WTC11 (cell line): ENCODE measurements around the gene PIK3R1. TPM values are rescaled to one million over a fixed set of nuclear protein-coding genes. Genes with fewer than 3 reads are reported as not detected.

ENCODE experiments used
- ATAC-seq: fragments of 200-7000 bp; cut with Tn5 transposase; 2 replicates; pipeline ENCODE4 v1.10.0; 2021; ENCODE audit warnings: mild to moderate bottlenecking, moderate library complexity
- CTCF ChIA-PET: fragments of 300-600 bp; sonication (Branson Sonifier 250); formaldehyde crosslinking; loops from one replicate; lab custom pipeline; 2021; ENCODE audit warnings: antibody characterized with exemption; lab: Charles Lee
- POLR2A ChIA-PET: fragments of 350-600 bp; sonication (Branson Sonifier 250); formaldehyde crosslinking; loops from one replicate; lab custom pipeline; 2021; ENCODE audit warnings: antibody characterized with exemption; lab: Charles Lee
- DNase-seq: peaks from one replicate; pipeline ENCODE4 v3.0.0; 2021; ENCODE audit warnings: low spot score
- H3K27ac Mint-ChIP-seq: 2 replicates; pipeline ENCODE4 v1.8.0; 2021; ENCODE audit warnings: mixed read lengths
- H3K27me3 Mint-ChIP-seq: 2 replicates; pipeline ENCODE4 v1.8.0; 2021; ENCODE audit warnings: low read depth, mild to moderate bottlenecking, moderate library complexity, mixed read lengths
- H3K36me3 Mint-ChIP-seq: 2 replicates; pipeline ENCODE4 v1.8.0; 2021; ENCODE audit warnings: mixed read lengths
- H3K4me1 Mint-ChIP-seq: 2 replicates; pipeline ENCODE4 v1.8.0; 2022; ENCODE audit warnings: mixed read lengths
- H3K4me3 Mint-ChIP-seq: 2 replicates; pipeline ENCODE4 v1.8.0; 2021; ENCODE audit warnings: mild to moderate bottlenecking, moderate library complexity, mixed read lengths
- H3K9me3 Mint-ChIP-seq: 2 replicates; pipeline ENCODE4 v1.8.0; 2021; ENCODE audit warnings: mixed read lengths
- EMX1 ChIP-seq: fragments of 250-450 bp; sonication (Bioruptor Pico); IDR thresholded peaks from 2 replicates; pipeline ENCODE4 v1.8.0; 2021; ENCODE audit warnings: mild to moderate bottlenecking
- GRHL2 ChIP-seq: fragments of 250-450 bp; sonication (Bioruptor Pico); IDR thresholded peaks from 2 replicates; pipeline ENCODE4 v1.8.0; 2022; ENCODE audit warnings: mild to moderate bottlenecking, moderate library complexity; ENCODE audit not compliant: insufficient replicate concordance, severe bottlenecking
- JAZF1 ChIP-seq: fragments of 250-450 bp; sonication (Bioruptor Pico); IDR thresholded peaks from 2 replicates; pipeline ENCODE4 v1.9.0; 2021; ENCODE audit warnings: moderate library complexity, mild to moderate bottlenecking, inconsistent platforms
- KAT7 ChIP-seq: sonication (generic); formaldehyde crosslinking; IDR thresholded peaks from 2 replicates; pipeline ENCODE4 v1.8.1; 2023; ENCODE audit warnings: missing genetic modification reagents, mild to moderate bottlenecking, borderline replicate concordance
- MLX ChIP-seq: sonication (generic); formaldehyde crosslinking; IDR thresholded peaks from 2 replicates; pipeline ENCODE4 v1.8.1; 2023; ENCODE audit warnings: mild to moderate bottlenecking, missing genetic modification reagents, moderate library complexity
- MXD4 ChIP-seq: fragments of 250-450 bp; sonication (Bioruptor Pico); IDR thresholded peaks from 2 replicates; pipeline ENCODE4 v1.8.0; 2021; ENCODE audit warnings: mild to moderate bottlenecking, moderate library complexity, borderline replicate concordance
- NR2C2 ChIP-seq: sonication (generic); formaldehyde crosslinking; IDR thresholded peaks from 2 replicates; pipeline ENCODE4 v1.8.0; 2022; ENCODE audit warnings: mild to moderate bottlenecking, missing genetic modification reagents
- OVOL2 ChIP-seq: fragments of 250-450 bp; sonication (Bioruptor Pico); IDR thresholded peaks from 2 replicates; pipeline ENCODE4 v1.9.0; 2021; ENCODE audit warnings: mild to moderate bottlenecking, borderline replicate concordance
- RELA ChIP-seq: sonication (generic); formaldehyde crosslinking; IDR thresholded peaks from 2 replicates; pipeline ENCODE4 v1.8.1; 2022; ENCODE audit warnings: missing genetic modification reagents, mild to moderate bottlenecking, borderline replicate concordance
- SMAD3 ChIP-seq: sonication (generic); formaldehyde crosslinking; IDR thresholded peaks from 2 replicates; pipeline ENCODE4 v1.8.0; 2022; ENCODE audit warnings: missing genetic modification reagents, mild to moderate bottlenecking, borderline replicate concordance
- SOX15 ChIP-seq: fragments of 250-450 bp; sonication (Bioruptor Pico); IDR thresholded peaks from 2 replicates; pipeline ENCODE4 v1.9.0; 2021; ENCODE audit warnings: mild to moderate bottlenecking
- ZBTB21 ChIP-seq: sonication (generic); formaldehyde crosslinking; IDR thresholded peaks from 2 replicates; pipeline ENCODE4 v1.8.1; 2023; ENCODE audit warnings: mild to moderate bottlenecking, missing genetic modification reagents, borderline replicate concordance
- ZNF263 ChIP-seq: sonication (generic); formaldehyde crosslinking; IDR thresholded peaks from 2 replicates; pipeline ENCODE4 v1.8.1; 2022; ENCODE audit warnings: low read depth, mild to moderate bottlenecking, moderate library complexity, missing genetic modification reagents
- ZNF317 ChIP-seq: sonication (generic); formaldehyde crosslinking; IDR thresholded peaks from 2 replicates; pipeline ENCODE4 v1.8.1; 2023; ENCODE audit warnings: low read depth, mild to moderate bottlenecking, moderate library complexity, missing genetic modification reagents, borderline replicate concordance
- ZNF423 ChIP-seq: fragments of 250-450 bp; sonication (Bioruptor Pico); IDR thresholded peaks from 2 replicates; pipeline ENCODE4 v2.1.2; 2022; ENCODE audit warnings: mild to moderate bottlenecking, moderate library complexity
- total RNA-seq: library from RNA; stranded (reverse); gene quantifications from 3 replicates; pipeline ENCODE4 v1.2.3, GENCODE V29; 2021
- TF ChIP-seq, protein P1 (sequence below): sonication (generic); formaldehyde crosslinking; IDR thresholded peaks from 2 replicates; pipeline ENCODE4 v1.8.0; 2023; ENCODE audit warnings: missing genetic modification reagents, mild to moderate bottlenecking, borderline replicate concordance
- TF ChIP-seq, protein P2 (sequence below): sonication (generic); formaldehyde crosslinking; IDR thresholded peaks from 2 replicates; pipeline ENCODE4 v1.8.1; 2022; ENCODE audit warnings: low read depth, missing genetic modification reagents, borderline replicate concordance
- TF ChIP-seq, protein P3 (sequence below): sonication (generic); formaldehyde crosslinking; IDR thresholded peaks from 2 replicates; pipeline ENCODE4 v1.8.0; 2022; ENCODE audit warnings: mild to moderate bottlenecking, missing genetic modification reagents

The PIK3R1 gene
- total RNA-seq, 1 experiment from 2014 or later = 11.3 TPM

DNA sequence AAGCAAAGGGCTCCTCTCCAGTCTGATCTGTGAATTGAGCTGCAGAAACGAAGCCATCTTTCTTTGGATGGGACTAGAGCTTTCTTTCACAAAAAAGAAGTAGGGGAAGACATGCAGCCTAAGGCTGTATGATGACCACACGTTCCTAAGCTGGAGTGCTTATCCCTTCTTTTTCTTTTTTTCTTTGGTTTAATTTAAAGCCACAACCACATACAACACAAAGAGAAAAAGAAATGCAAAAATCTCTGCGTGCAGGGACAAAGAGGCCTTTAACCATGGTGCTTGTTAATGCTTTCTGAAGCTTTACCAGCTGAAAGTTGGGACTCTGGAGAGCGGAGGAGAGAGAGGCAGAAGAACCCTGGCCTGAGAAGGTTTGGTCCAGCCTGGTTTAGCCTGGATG lies 82.1 kb downstream of the PIK3R1 start:
- peaks cover 45% of the 10 kb centered on the region for H3K36me3 Mint-ChIP-seq
- H3K9me3 Mint-ChIP-seq = no peaks in the 10 kb centered on the region
- H3K27me3 Mint-ChIP-seq = no peaks in the 10 kb centered on the region
- no peak for TF ChIP-seq SOX15
- TF ChIP-seq, protein P1, sequence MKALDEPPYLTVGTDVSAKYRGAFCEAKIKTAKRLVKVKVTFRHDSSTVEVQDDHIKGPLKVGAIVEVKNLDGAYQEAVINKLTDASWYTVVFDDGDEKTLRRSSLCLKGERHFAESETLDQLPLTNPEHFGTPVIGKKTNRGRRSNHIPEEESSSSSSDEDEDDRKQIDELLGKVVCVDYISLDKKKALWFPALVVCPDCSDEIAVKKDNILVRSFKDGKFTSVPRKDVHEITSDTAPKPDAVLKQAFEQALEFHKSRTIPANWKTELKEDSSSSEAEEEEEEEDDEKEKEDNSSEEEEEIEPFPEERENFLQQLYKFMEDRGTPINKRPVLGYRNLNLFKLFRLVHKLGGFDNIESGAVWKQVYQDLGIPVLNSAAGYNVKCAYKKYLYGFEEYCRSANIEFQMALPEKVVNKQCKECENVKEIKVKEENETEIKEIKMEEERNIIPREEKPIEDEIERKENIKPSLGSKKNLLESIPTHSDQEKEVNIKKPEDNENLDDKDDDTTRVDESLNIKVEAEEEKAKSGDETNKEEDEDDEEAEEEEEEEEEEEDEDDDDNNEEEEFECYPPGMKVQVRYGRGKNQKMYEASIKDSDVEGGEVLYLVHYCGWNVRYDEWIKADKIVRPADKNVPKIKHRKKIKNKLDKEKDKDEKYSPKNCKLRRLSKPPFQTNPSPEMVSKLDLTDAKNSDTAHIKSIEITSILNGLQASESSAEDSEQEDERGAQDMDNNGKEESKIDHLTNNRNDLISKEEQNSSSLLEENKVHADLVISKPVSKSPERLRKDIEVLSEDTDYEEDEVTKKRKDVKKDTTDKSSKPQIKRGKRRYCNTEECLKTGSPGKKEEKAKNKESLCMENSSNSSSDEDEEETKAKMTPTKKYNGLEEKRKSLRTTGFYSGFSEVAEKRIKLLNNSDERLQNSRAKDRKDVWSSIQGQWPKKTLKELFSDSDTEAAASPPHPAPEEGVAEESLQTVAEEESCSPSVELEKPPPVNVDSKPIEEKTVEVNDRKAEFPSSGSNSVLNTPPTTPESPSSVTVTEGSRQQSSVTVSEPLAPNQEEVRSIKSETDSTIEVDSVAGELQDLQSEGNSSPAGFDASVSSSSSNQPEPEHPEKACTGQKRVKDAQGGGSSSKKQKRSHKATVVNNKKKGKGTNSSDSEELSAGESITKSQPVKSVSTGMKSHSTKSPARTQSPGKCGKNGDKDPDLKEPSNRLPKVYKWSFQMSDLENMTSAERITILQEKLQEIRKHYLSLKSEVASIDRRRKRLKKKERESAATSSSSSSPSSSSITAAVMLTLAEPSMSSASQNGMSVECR = no peak
- TF ChIP-seq MXD4 (CRISPR knock-in tag) = no peak
- no peak for TF ChIP-seq JAZF1
- no peak for TF ChIP-seq SMAD3 (CRISPR knock-in tag)
- no peak for TF ChIP-seq KAT7 (CRISPR knock-in tag)
- no peak for TF ChIP-seq EMX1
- TF ChIP-seq, protein P2, sequence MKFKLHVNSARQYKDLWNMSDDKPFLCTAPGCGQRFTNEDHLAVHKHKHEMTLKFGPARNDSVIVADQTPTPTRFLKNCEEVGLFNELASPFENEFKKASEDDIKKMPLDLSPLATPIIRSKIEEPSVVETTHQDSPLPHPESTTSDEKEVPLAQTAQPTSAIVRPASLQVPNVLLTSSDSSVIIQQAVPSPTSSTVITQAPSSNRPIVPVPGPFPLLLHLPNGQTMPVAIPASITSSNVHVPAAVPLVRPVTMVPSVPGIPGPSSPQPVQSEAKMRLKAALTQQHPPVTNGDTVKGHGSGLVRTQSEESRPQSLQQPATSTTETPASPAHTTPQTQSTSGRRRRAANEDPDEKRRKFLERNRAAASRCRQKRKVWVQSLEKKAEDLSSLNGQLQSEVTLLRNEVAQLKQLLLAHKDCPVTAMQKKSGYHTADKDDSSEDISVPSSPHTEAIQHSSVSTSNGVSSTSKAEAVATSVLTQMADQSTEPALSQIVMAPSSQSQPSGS (CRISPR knock-in tag) = no peak
- CTCF ChIA-PET = interaction anchor here (2.8 kb wide), 1 partner anchor 11 kb away, joined by 7 read pairs; no protein-coding TSS in a partner anchor
- ATAC-seq (no peak), DNase-seq (no peak)
- H3K4me1 Mint-ChIP-seq = peaks cover 8% of the 10 kb centered on the region
- no peak overlapping the region for H3K4me3 Mint-ChIP-seq
- POLR2A ChIA-PET = no interaction called here
- no peak overlapping the region for H3K27ac Mint-ChIP-seq

DNA sequence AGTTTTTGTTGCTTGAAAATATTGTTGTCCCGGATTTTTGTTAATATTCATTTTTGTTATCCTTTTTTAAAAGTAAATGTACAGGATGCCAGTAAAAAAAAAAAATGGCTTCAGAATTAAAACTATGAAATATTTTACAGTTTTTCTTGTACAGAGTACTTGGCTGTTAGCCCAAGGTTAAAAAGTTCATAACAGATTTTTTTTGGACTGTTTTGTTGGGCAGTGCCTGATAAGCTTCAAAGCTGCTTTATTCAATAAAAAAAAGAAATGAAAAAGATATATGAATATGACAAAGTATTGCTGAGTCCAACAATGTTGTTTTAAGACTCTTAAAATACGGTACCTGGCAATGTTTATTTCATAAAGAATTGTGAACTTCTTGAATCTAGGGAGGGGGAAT lies 82.9 kb downstream of the PIK3R1 start:
- no peak for ATAC-seq
- Mint-ChIP-seq H3K27me3 (no peaks in the 10 kb centered on the region), H3K9me3 (no peaks in the 10 kb centered on the region), H3K4me3 (no peak overlapping the region), H3K4me1 (peaks cover 11% of the 10 kb centered on the region), H3K27ac (no peak overlapping the region), H3K36me3 (peaks cover 45% of the 10 kb centered on the region)
- TF ChIP-seq RELA (CRISPR knock-in tag) = no peak
- ChIA-PET POLR2A (no interaction called here), CTCF (interaction anchor here (1.2 to 2.8 kb wide), 2 partner anchors 12 to 27 kb away, joined by 4 to 7 read pairs; no protein-coding TSS in a partner anchor)
- no peak for DNase-seq

DNA sequence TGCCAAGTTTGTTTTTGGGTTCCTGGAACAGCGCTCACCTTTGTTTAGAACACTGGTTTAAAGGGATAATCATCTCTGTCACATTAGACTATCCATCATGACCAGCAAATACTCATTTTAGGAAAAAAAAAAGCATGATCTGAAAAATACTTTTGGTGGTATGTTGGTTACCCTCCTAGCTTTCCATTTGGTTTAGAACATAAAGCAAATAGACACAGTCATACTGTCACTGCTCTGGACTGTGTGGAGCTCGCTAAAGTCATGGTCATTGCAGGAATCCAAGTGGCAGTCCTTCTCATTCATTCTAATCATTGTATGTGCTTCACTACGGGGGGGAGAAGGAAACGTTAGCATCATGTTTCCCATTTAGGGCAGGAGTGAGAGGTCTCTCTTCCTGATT lies 83.5 kb downstream of the PIK3R1 start:
- Mint-ChIP-seq H3K4me1 (peaks cover 11% of the 10 kb centered on the region), H3K36me3 (peaks cover 39% of the 10 kb centered on the region), H3K9me3 (no peaks in the 10 kb centered on the region), H3K4me3 (no peak overlapping the region), H3K27me3 (no peaks in the 10 kb centered on the region), H3K27ac (no peak overlapping the region)
- DNase-seq = no peak
- POLR2A ChIA-PET = no interaction called here
- TF ChIP-seq ZBTB21 (CRISPR knock-in tag) (no peak), ZNF423 (CRISPR knock-in tag) (no peak), MLX (CRISPR knock-in tag) (no peak), NR2C2 (CRISPR knock-in tag) (no peak), ZNF317 (CRISPR knock-in tag) (no peak), ZNF263 (CRISPR knock-in tag) (no peak), GRHL2 (CRISPR knock-in tag) (no peak), OVOL2 (CRISPR knock-in tag) (no peak)
- TF ChIP-seq, protein P3, sequence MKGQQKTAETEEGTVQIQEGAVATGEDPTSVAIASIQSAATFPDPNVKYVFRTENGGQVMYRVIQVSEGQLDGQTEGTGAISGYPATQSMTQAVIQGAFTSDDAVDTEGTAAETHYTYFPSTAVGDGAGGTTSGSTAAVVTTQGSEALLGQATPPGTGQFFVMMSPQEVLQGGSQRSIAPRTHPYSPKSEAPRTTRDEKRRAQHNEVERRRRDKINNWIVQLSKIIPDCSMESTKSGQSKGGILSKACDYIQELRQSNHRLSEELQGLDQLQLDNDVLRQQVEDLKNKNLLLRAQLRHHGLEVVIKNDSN (CRISPR knock-in tag) = no peak
- CTCF ChIA-PET = interaction anchor here (1.2 to 2.8 kb wide), 2 partner anchors 13 to 27 kb away, joined by 4 to 7 read pairs; no protein-coding TSS in a partner anchor
- ATAC-seq = no peak
